ENCODE measurements around the gene SLC25A30.

The SLC25A30 gene

GRCh38 chr13:45451282-45451681, 33.1 kb upstream of the SLC25A30 start:
- no peak overlapping the region for H3K27ac ChIP-seq (ENCODE audit: low read length)
- no peaks in the 10 kb centered on the region for H3F3A ChIP-seq (ENCODE audit: insufficient read depth, low read length)

DNA sequence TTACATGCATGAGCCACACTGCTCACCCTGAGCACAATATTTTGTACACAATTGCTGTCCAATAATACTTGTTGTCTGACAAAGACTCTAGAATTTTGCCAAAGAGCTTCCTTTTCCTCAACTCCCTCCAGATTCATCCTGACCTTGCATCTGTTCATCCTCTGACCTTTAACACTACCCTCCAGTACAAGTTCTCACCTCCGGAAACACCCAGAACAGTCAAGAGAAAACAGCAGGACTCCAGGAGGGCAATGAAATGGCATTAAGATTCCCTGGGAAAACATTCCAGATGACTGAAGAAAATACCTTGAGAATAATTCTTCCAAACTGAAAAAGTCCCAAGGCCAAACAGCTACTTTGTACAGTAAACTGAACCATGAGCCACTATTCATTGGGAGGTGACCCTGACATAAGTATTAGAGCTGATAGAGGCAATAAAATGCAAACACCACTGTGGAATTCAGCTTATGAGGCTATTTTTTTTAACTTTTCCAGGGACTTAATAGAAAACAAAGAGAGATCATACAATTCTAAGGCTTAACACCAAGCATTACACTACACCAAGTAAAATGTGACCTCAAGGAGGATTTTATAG, 30.9 kb upstream of the SLC25A30 start:
- Histone ChIP-seq H3K4me2 (ENCODE audit: low read depth, low read length) (no peak overlapping the region), H3K27me3 (replicated peaks; ENCODE audit: insufficient read depth, low read length) (no peaks in the 10 kb centered on the region), H3K9ac (ENCODE audit: low read length) (no peak overlapping the region), H3K36me3 (replicated peaks; ENCODE audit: insufficient read depth, low read length) (no peaks in the 10 kb centered on the region), H3F3A (ENCODE audit: insufficient read depth, low read length) (no peaks in the 10 kb centered on the region), H3K9me3 (replicated peaks; ENCODE audit: insufficient read depth, low read length) (no peaks in the 10 kb centered on the region), H3K79me2 (ENCODE audit: low read length) (no peaks in the 10 kb centered on the region), H3K9me2 (replicated peaks; ENCODE audit: insufficient read depth, low read length) (no peaks in the 10 kb centered on the region), H3K27ac (ENCODE audit: low read length) (no peak overlapping the region), H2AFZ (ENCODE audit: low read length) (no peak overlapping the region), H4K20me1 (ENCODE audit: insufficient read depth, low read length) (no peaks in the 10 kb centered on the region), H3K4me1 (ENCODE audit: low read length) (no peaks in the 10 kb centered on the region), H3K4me3 (ENCODE audit: low read length) (no peak overlapping the region)
- no peak for TF ChIP-seq EZH2 (optimal IDR thresholded peaks at IDR 0.05; ENCODE audit: low read depth, low read length)
- TF ChIP-seq, protein P1, sequence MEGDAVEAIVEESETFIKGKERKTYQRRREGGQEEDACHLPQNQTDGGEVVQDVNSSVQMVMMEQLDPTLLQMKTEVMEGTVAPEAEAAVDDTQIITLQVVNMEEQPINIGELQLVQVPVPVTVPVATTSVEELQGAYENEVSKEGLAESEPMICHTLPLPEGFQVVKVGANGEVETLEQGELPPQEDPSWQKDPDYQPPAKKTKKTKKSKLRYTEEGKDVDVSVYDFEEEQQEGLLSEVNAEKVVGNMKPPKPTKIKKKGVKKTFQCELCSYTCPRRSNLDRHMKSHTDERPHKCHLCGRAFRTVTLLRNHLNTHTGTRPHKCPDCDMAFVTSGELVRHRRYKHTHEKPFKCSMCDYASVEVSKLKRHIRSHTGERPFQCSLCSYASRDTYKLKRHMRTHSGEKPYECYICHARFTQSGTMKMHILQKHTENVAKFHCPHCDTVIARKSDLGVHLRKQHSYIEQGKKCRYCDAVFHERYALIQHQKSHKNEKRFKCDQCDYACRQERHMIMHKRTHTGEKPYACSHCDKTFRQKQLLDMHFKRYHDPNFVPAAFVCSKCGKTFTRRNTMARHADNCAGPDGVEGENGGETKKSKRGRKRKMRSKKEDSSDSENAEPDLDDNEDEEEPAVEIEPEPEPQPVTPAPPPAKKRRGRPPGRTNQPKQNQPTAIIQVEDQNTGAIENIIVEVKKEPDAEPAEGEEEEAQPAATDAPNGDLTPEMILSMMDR (IDR thresholded peaks at IDR 0.05; ENCODE audit: low read length) = no peak
- DNase-seq = no peak

More at GRCh38 chr13:45451282-45451681, 33.1 kb upstream of the SLC25A30 start:
- H3K36me3 ChIP-seq (replicated peaks; ENCODE audit: insufficient read depth, low read length) = no peaks in the 10 kb centered on the region
- no peaks in the 10 kb centered on the region for H3K4me1 ChIP-seq (ENCODE audit: low read length)
- TF ChIP-seq, protein P1 (IDR thresholded peaks at IDR 0.05; ENCODE audit: low read length) = no peak
- no peak for TF ChIP-seq EZH2 (optimal IDR thresholded peaks at IDR 0.05; ENCODE audit: low read depth, low read length)
- no peak for TF ChIP-seq EZH2phosphoT487 (IDR thresholded peaks at IDR 0.05; ENCODE audit: low read length)
- H3K27me3 ChIP-seq (replicated peaks; ENCODE audit: insufficient read depth, low read length) = no peaks in the 10 kb centered on the region
- H3K9me2 ChIP-seq (replicated peaks; ENCODE audit: insufficient read depth, low read length) = no peaks in the 10 kb centered on the region
- H3K79me2 ChIP-seq (ENCODE audit: low read length) = no peaks in the 10 kb centered on the region
- DNase-seq = no peak
- H3K9me3 ChIP-seq (replicated peaks; ENCODE audit: insufficient read depth, low read length) = no peaks in the 10 kb centered on the region
- no peaks in the 10 kb centered on the region for H4K20me1 ChIP-seq (ENCODE audit: insufficient read depth, low read length)
- no peak overlapping the region for H3K4me3 ChIP-seq (ENCODE audit: low read length)
- H3K4me2 ChIP-seq (ENCODE audit: low read depth, low read length) = no peak overlapping the region
- H2AFZ ChIP-seq (ENCODE audit: low read length) = no peak overlapping the region
- no peak overlapping the region for H3K9ac ChIP-seq (ENCODE audit: low read length)

GRCh38 chr13:45447050-45447661, 29.0 kb upstream of the SLC25A30 start:
- DNase-seq = no peak
- no peaks in the 10 kb centered on the region for H3K36me3 ChIP-seq (replicated peaks; ENCODE audit: insufficient read depth, low read length)
- no peak overlapping the region for H3K4me2 ChIP-seq (ENCODE audit: low read depth, low read length)
- H3K9me3 ChIP-seq (replicated peaks; ENCODE audit: insufficient read depth, low read length) = no peaks in the 10 kb centered on the region
- H2AFZ ChIP-seq (ENCODE audit: low read length) = no peak overlapping the region
- no peaks in the 10 kb centered on the region for H3K4me1 ChIP-seq (ENCODE audit: low read length)
- H3K9me2 ChIP-seq (replicated peaks; ENCODE audit: insufficient read depth, low read length) = no peaks in the 10 kb centered on the region
- no peaks in the 10 kb centered on the region for H3F3A ChIP-seq (ENCODE audit: insufficient read depth, low read length)
- H3K9ac ChIP-seq (ENCODE audit: low read length) = no peak overlapping the region
- no peaks in the 10 kb centered on the region for H3K27me3 ChIP-seq (replicated peaks; ENCODE audit: insufficient read depth, low read length)
- H3K79me2 ChIP-seq (ENCODE audit: low read length) = no peaks in the 10 kb centered on the region
- no peak overlapping the region for H3K4me3 ChIP-seq (ENCODE audit: low read length)
- TF ChIP-seq, protein P1 (IDR thresholded peaks at IDR 0.05; ENCODE audit: low read length) = no peak
- TF ChIP-seq EZH2phosphoT487 (IDR thresholded peaks at IDR 0.05; ENCODE audit: low read length) (no peak), EZH2 (optimal IDR thresholded peaks at IDR 0.05; ENCODE audit: low read depth, low read length) (no peak)
- H4K20me1 ChIP-seq (ENCODE audit: insufficient read depth, low read length) = no peaks in the 10 kb centered on the region
- H3K27ac ChIP-seq (ENCODE audit: low read length) = no peak overlapping the region

All from MM.1S (cell line).